Mesenchymal stem cell (in vitro differentiated cells and primary cell): ENCODE data around the gene AP1B1.
"Not testable (repeated sequence)": the region's sequence is repeated elsewhere in the genome, so short reads cannot be mapped to it uniquely, and the experiment has no call there.

Experiments used
- DNase-seq: peaks from one replicate; pipeline ENCODE4 v3.0.0-alpha.2; 2013
- H2AFZ ChIP-seq: one replicate; pipeline ENCODE4 v1.6.1; 2013; ENCODE audit warnings: low read depth, mild to moderate bottlenecking, control low read depth, inconsistent platforms, low read length, moderate library complexity
- H2AK5ac ChIP-seq: 2 replicates; pipeline ENCODE4 v1.6.1; 2013; ENCODE audit warnings: low read length, moderate library complexity, mild to moderate bottlenecking, inconsistent platforms; ENCODE audit not compliant: severe bottlenecking
- H2BK120ac ChIP-seq: one replicate; pipeline ENCODE4 v1.6.1; 2013; ENCODE audit warnings: low read depth, mild to moderate bottlenecking, inconsistent platforms, low read length, moderate library complexity
- H2BK12ac ChIP-seq, 2 experiments: one replicate each; pipeline ENCODE4 v1.6.1; 2013; ENCODE audit warnings: inconsistent platforms in 2 of 2, low read length in 2 of 2, mild to moderate bottlenecking in 2 of 2, moderate library complexity in 2 of 2, control low read depth in 1 of 2
- H2BK15ac ChIP-seq: one replicate; pipeline ENCODE4 v1.6.1; 2013; ENCODE audit warnings: mild to moderate bottlenecking, low read depth, inconsistent platforms; ENCODE audit not compliant: poor library complexity, severe bottlenecking
- H2BK5ac ChIP-seq: 2 replicates; pipeline ENCODE4 v1.6.1; 2013; ENCODE audit warnings: low read depth, mild to moderate bottlenecking, low read length, control low read depth, inconsistent platforms; ENCODE audit not compliant: poor library complexity, severe bottlenecking
- H3K14ac ChIP-seq, 2 experiments: one replicate each; pipeline ENCODE4 v1.6.1; 2013; ENCODE audit warnings: inconsistent platforms in 2 of 2, low read length in 2 of 2, control low read depth in 1 of 2, mild to moderate bottlenecking in 1 of 2, moderate library complexity in 1 of 2
- H3K18ac ChIP-seq, 2 experiments: one replicate each; pipeline ENCODE4 v1.6.1; 2013; ENCODE audit warnings: inconsistent platforms in 2 of 2, low read length in 2 of 2, control low read depth in 1 of 2, low read depth in 1 of 2, mild to moderate bottlenecking in 1 of 2
- H3K23ac ChIP-seq, 2 experiments: one replicate each; pipeline ENCODE4 v1.6.1; 2013; ENCODE audit warnings: inconsistent platforms in 2 of 2, low read length in 2 of 2, mild to moderate bottlenecking in 2 of 2, moderate library complexity in 2 of 2, control low read depth in 1 of 2
- H3K27ac ChIP-seq: 2 replicates; pipeline ENCODE4 v1.5.1; 2013; ENCODE audit warnings: mild to moderate bottlenecking, moderate library complexity, low read length, control low read depth, inconsistent platforms; ENCODE audit not compliant: poor library complexity, severe bottlenecking
- H3K27me3 ChIP-seq, 2 experiments: 2 replicates each; pipeline versions ENCODE4 v1.6.1 to v1.7.0; 2013; ENCODE audit warnings: low read length in 2 of 2, mild to moderate bottlenecking in 2 of 2, moderate library complexity in 2 of 2, control low read depth in 1 of 2, inconsistent platforms in 1 of 2; ENCODE audit not compliant: control insufficient read depth in 1 of 2, insufficient read depth in 1 of 2
- H3K36me3 ChIP-seq, 2 experiments: 2 replicates each; pipeline versions ENCODE4 v1.6.1 to v1.7.0; 2013; ENCODE audit warnings: low read length in 2 of 2, control low read depth in 1 of 2, inconsistent platforms in 1 of 2, low read depth in 1 of 2, mild to moderate bottlenecking in 1 of 2; ENCODE audit not compliant: insufficient read depth in 2 of 2, control insufficient read depth in 1 of 2
- H3K4ac ChIP-seq, 2 experiments: one replicate each; pipeline ENCODE4 v1.6.1; 2013; ENCODE audit warnings: inconsistent platforms in 2 of 2, low read length in 2 of 2, mild to moderate bottlenecking in 2 of 2, moderate library complexity in 2 of 2, control low read depth in 1 of 2, low read depth in 1 of 2
- H3K4me1 ChIP-seq: 2 replicates; pipeline ENCODE4 v1.6.1; 2013; ENCODE audit warnings: low read depth, low read length, control low read depth; ENCODE audit not compliant: control insufficient read depth, insufficient read depth
- H3K4me2 ChIP-seq: 2 replicates; pipeline ENCODE4 v1.6.1; 2013; ENCODE audit warnings: low read length, mild to moderate bottlenecking, inconsistent platforms; ENCODE audit not compliant: poor library complexity, severe bottlenecking
- H3K4me3 ChIP-seq, 2 experiments: 2 replicates each; pipeline versions ENCODE4 v1.5.1 to v1.7.0; 2013; ENCODE audit warnings: low read length in 2 of 2, mild to moderate bottlenecking in 2 of 2, control low read depth in 1 of 2, low read depth in 1 of 2; ENCODE audit not compliant: insufficient read depth in 1 of 2
- H3K79me1 ChIP-seq: replicated peaks from 2 replicates; pipeline ENCODE4 v1.6.1; 2013; ENCODE audit warnings: mild to moderate bottlenecking, control low read depth, low read length, inconsistent platforms; ENCODE audit not compliant: poor library complexity, severe bottlenecking
- H3K9ac ChIP-seq: 2 replicates; pipeline ENCODE4 v1.7.0; 2013; ENCODE audit warnings: mild to moderate bottlenecking, low read length, moderate library complexity
- H3K9me3 ChIP-seq: 2 replicates; pipeline ENCODE4 v1.7.0; 2013; ENCODE audit warnings: mild to moderate bottlenecking, low read length; ENCODE audit not compliant: control insufficient read depth
- H4K8ac ChIP-seq: one replicate; pipeline ENCODE4 v1.6.1; 2013; ENCODE audit warnings: inconsistent platforms, mild to moderate bottlenecking, low read length, moderate library complexity
- H4K91ac ChIP-seq: one replicate; pipeline ENCODE4 v1.6.1; 2013; ENCODE audit warnings: mild to moderate bottlenecking, low read length, inconsistent platforms
- WGBS: methylation state at CpG from one replicate; pipeline ENCODE4 v1.1.7; 2013; ENCODE audit warnings: mixed read lengths; 5-methylcytosine and 5-hydroxymethylcytosine counted together

Gene AP1B1

DNA sequence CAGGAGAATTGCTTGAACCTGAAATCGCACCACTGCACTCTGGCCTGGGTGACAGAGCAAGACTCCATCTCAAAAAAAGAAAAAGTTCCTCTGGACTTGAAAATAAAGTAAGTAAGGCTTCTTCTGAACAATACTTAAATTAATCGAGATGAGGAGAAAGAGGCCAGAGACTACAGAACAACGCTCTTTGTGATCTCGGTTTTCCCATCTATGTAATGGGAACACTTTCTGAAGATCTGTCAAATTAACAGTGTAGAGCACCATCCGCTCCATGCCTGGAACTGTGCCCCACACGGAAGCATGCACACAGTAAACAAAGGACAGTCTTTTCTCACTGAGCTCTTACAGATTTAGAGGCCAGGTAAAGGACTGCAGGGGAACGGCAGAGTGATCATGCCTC, 9.1 kb downstream of the AP1B1 start:
- H2BK15ac ChIP-seq = no peak overlapping the region
- no peaks in the 10 kb centered on the region for H3K27me3 ChIP-seq
- no peak overlapping the region for H4K8ac ChIP-seq
- H3K18ac ChIP-seq = no peak overlapping the region
- H3K4me1 ChIP-seq = peaks cover 6% of the 10 kb centered on the region
- no peak overlapping the region for H3K23ac ChIP-seq
- no peak overlapping the region for H2BK5ac ChIP-seq
- WGBS = over 99% methylated on average over 7 of the region's 7 CpGs
- no peak overlapping the region for H3K14ac ChIP-seq
- H3K9me3 ChIP-seq = no peaks in the 10 kb centered on the region
- H3K9ac ChIP-seq = no peak overlapping the region
- no peak overlapping the region for H3K27ac ChIP-seq
- H2AFZ ChIP-seq = no peak overlapping the region
- H2BK12ac ChIP-seq = no peak overlapping the region
- no peak overlapping the region for H4K91ac ChIP-seq
- H2AK5ac ChIP-seq = no peak overlapping the region
- H3K4me2 ChIP-seq = no peak overlapping the region
- peaks cover 48% of the 10 kb centered on the region for H3K79me1 ChIP-seq
- H2BK120ac ChIP-seq = no peak overlapping the region
- H3K36me3 ChIP-seq = peaks cover 14 to 16% of the 10 kb centered on the region in 2 experiments
- DNase-seq = no peak
- no peak overlapping the region for H3K4ac ChIP-seq
- H3K4me3 ChIP-seq = no peak overlapping the region

DNA sequence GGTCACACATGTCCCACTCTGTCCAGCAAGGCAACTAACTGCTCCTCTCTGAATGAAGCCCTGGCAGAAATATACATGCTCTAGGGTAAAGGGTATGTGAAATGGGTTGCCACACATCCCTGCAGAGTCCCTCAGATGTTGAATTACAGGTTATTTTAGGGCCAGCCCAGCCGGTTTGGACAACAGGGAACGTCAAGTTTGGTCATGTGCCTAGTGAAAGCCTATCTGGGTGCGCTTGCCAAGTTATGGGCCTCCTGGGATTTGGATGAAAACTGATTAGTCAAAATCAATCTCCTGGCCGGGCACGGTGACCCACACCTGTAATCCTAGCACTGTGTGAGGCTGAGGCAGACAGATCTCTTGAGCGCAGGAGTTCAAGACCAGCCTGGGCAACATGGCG, 10.4 kb downstream of the AP1B1 start:
- no peak for DNase-seq
- Histone ChIP-seq H3K4me3 (no peak overlapping the region), H3K36me3 (peaks cover 11% of the 10 kb centered on the region in 2 experiments), H4K91ac (no peak overlapping the region), H3K27ac (no peak overlapping the region), H2BK12ac (no peak overlapping the region), H2AFZ (no peak overlapping the region), H3K23ac (no peak overlapping the region), H2BK5ac (no peak overlapping the region), H3K4me1 (peaks cover 5% of the 10 kb centered on the region), H2BK15ac (no peak overlapping the region), H3K9me3 (no peaks in the 10 kb centered on the region), H3K4me2 (no peak overlapping the region), H2AK5ac (no peak overlapping the region), H4K8ac (no peak overlapping the region), H3K4ac (no peak overlapping the region), H3K79me1 (peaks cover 49% of the 10 kb centered on the region), H3K18ac (no peak overlapping the region), H2BK120ac (no peak overlapping the region), H3K27me3 (no peaks in the 10 kb centered on the region), H3K9ac (no peak overlapping the region), H3K14ac (no peak overlapping the region)
- WGBS = over 99% methylated on average over 6 of the region's 7 CpGs

DNA sequence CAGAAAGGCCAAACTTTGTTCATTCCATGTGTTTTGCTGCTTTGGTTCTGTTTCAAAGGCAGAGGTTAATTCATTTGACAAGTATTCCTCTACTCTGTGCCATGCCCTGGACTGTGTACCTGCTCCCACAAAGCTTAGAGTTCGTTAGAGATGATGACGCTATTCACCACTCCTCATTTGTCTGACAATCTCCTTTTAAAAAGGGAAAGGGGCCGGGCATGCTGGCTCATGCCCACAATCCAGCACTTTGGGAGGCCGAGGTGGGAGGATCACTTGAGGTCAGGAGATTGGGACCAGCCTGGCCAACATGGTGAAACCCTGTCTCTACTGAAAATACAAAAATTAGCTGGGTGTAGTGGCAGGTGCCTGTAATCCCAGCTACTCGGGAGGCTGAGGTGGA, 11.7 kb downstream of the AP1B1 start:
- H2AFZ ChIP-seq, H2BK15ac ChIP-seq, H3K9me3 ChIP-seq, H3K18ac ChIP-seq, H3K4me3 ChIP-seq, H3K23ac ChIP-seq, H2BK5ac ChIP-seq, H3K14ac ChIP-seq, H3K4ac ChIP-seq, H3K4me2 ChIP-seq, H2BK120ac ChIP-seq, H3K27me3 ChIP-seq, H2BK12ac ChIP-seq, DNase-seq, H2AK5ac ChIP-seq, H3K9ac ChIP-seq, H4K8ac ChIP-seq, H3K27ac ChIP-seq, H3K4me1 ChIP-seq, H4K91ac ChIP-seq: not testable (repeated sequence)
- peaks cover 48% of the 10 kb centered on the region for H3K79me1 ChIP-seq
- peaks cover 11% of the 10 kb centered on the region in 2 experiments for H3K36me3 ChIP-seq
- WGBS = 96% methylated on average over 4 of the region's 5 CpGs

DNA sequence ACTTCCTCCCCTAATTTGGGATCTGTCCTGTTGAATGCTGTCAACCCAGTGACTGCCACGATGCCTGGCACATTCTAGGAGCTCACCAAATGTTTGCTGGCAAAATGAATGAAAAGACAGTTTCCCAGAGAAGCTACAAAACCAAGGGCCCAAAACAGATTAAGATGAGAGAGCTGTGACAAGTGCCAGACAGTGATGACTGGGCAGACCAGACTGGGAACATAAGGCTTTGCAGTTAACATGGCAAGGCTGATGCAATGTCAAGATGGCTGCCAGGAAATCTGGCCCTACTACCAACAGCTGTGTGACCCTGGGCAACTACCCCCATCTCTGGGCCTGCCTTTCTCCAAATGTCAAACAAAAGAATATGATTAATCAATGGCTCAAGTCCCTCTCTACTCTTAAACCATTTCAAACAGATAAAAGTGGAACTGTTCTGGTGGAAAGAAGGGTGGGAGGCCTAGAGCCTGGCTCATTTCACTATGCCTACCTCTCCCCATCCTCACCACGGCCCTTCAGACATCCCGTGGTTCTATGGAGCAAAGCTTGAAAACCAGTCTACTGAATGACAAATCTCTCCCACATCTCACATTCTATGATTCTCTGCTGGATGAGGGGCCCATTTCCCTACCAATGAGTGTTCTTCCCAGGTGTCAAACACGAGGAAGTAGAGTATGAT, 12.8 kb downstream of the AP1B1 start:
- Histone ChIP-seq H3K79me1 (peaks cover 43% of the 10 kb centered on the region), H2BK120ac (no peak overlapping the region), H3K14ac (no peak overlapping the region), H2AFZ (no peak overlapping the region), H3K4me2 (no peak overlapping the region), H3K9me3 (no peaks in the 10 kb centered on the region), H3K4me3 (no peak overlapping the region), H2AK5ac (no peak overlapping the region), H2BK15ac (no peak overlapping the region), H3K4me1 (peaks cover under 1% of the 10 kb centered on the region), H3K23ac (no peak overlapping the region), H3K4ac (no peak overlapping the region), H2BK5ac (no peak overlapping the region), H3K36me3 (peaks cover 11% of the 10 kb centered on the region in 2 experiments), H3K18ac (no peak overlapping the region), H2BK12ac (no peak overlapping the region), H3K27ac (no peak overlapping the region), H4K91ac (no peak overlapping the region), H3K27me3 (no peaks in the 10 kb centered on the region), H4K8ac (no peak overlapping the region), H3K9ac (no peak overlapping the region)
- 98% methylated on average over 4 of the region's 4 CpGs for WGBS
- DNase-seq = peak; percentile 24
